ENCODE measurements around the gene DNAJC18. TPM values are rescaled to one million over a fixed set of nuclear protein-coding genes. Genes with fewer than 3 reads are reported as not detected.

The DNAJC18 gene
- total and polyA plus RNA-seq, 2 experiments from 2014 or later = 13.4 to 18.9 TPM

GRCh38 chr5:139394123-139394653 lies 45.1 kb downstream of the DNAJC18 start:
- peak; percentile 84 for DNase-seq (ENCODE audit: low spot score)
- H3K4me3 ChIP-seq = peak overlapping the region; percentile 81
- Mint-ChIP-seq H3K36me3 (ENCODE audit: low read depth) (peaks cover 6% of the 10 kb centered on the region), H3K4me1 (peaks cover 27% of the 10 kb centered on the region), H3K9me3 (no peaks in the 10 kb centered on the region), H3K4me3 (peak overlapping the region; percentile 86), H3K27me3 (ENCODE audit: insufficient read depth, low read depth, poor library complexity) (peaks cover 49% of the 10 kb centered on the region), H3K27ac (no peak overlapping the region)
- H3K27me3 ChIP-seq (ENCODE audit: insufficient read depth) = peaks cover 44% of the 10 kb centered on the region
- H3F3A ChIP-seq (replicated peaks; ENCODE audit: low read depth) = peaks cover 25% of the 10 kb centered on the region
- H3K9me2 ChIP-seq (ENCODE audit: insufficient read depth) = no peaks in the 10 kb centered on the region
- no peak for TF ChIP-seq ZNF462 (CRISPR knock-in tag; IDR thresholded peaks at IDR 0.05)
- peak; percentile 28 for TF ChIP-seq EZH2 (IDR thresholded peaks at IDR 0.05; ENCODE audit: low read depth, unreplicated experiment)
- TF ChIP-seq CTCF (conservative IDR thresholded peaks at IDR 0.05; ENCODE audit: low read depth in 2 of 2) = peak; percentile 51 to 68
- H3K79me2 ChIP-seq (replicated peaks; ENCODE audit: insufficient read depth) = no peaks in the 10 kb centered on the region
- H2AFZ ChIP-seq = peak overlapping the region; percentile 98
- no peak overlapping the region for H3K27ac ChIP-seq (ENCODE audit: low read depth)
- no peaks in the 10 kb centered on the region for H4K20me1 ChIP-seq (replicated peaks; ENCODE audit: insufficient read depth)
- ATAC-seq = peak; percentile 27
- H3K4me1 ChIP-seq (ENCODE audit: insufficient read depth) = peaks cover 4% of the 10 kb centered on the region; the same call in 1 of the 2 replicates
- H3K36me3 ChIP-seq (ENCODE audit: insufficient read depth) = no peaks in the 10 kb centered on the region
- peak overlapping the region; percentile 96 for H3K4me2 ChIP-seq
